Right lobe of liver (tissue), 6 donors: ENCODE data around the gene PER2. TPM values are rescaled to one million over a fixed set of nuclear protein-coding genes. Genes with fewer than 3 reads are reported as not detected.
A peak's percentile ranks its signal among the peaks of the same experiment; 100 is the strongest.
"Not testable (repeated sequence)": the region's sequence is repeated elsewhere in the genome, so short reads cannot be mapped to it uniquely, and the experiment has no call there.

Experiments used
- ATAC-seq, 4 donors: fragments of 200-7000 bp; cut with Tn5 transposase; one replicate each; pipeline ENCODE4 v1.9.1; 2020; ENCODE audit warnings: mild to moderate bottlenecking in 4 of 4, moderate library complexity in 4 of 4
- DNase-seq, 3 donors: peaks; one replicate each; pipeline ENCODE4 v3.0.0-alpha.2; 2020
- H3K27ac ChIP-seq, 3 donors: fragments of 200-600 bp; one replicate each; pipeline ENCODE4 v1.8.0; 2022
- H3K27me3 ChIP-seq, 2 donors: fragments of 200-600 bp; one replicate each; pipeline ENCODE4 v1.8.0; 2022
- H3K36me3 ChIP-seq, 4 donors: fragments of 200-600 bp; sonication (generic) in 1 of 4; one replicate each; pipeline versions ENCODE4 v1.5.1 to v1.8.0; 2017 to 2022; ENCODE audit warnings: control low read depth in 1 of 4
- H3K4me1 ChIP-seq, 4 donors: fragments of 200-600 bp; sonication (generic) in 1 of 4; one replicate each; pipeline versions ENCODE4 v1.5.1 to v1.8.0; 2017 to 2022; ENCODE audit warnings: control low read depth in 1 of 4
- H3K4me3 ChIP-seq, 3 donors: fragments of 200-600 bp; one replicate each; pipeline ENCODE4 v1.8.0; 2022
- H3K9me3 ChIP-seq, 4 donors: fragments of 200-600 bp; sonication (generic) in 1 of 4; one replicate each; pipeline versions ENCODE4 v1.5.1 to v1.8.0; 2017 to 2022; ENCODE audit warnings: control low read depth in 1 of 4
- POLR2A ChIP-seq: fragments of 450-650 bp; IDR thresholded peaks from one replicate; pipeline ENCODE4 v1.6.1; 2017; ENCODE audit warnings: antibody characterized with exemption, mild to moderate bottlenecking
- WGBS: methylation state at CpG from one replicate; pipeline ENCODE4 v1.1.6; 2018; ENCODE audit warnings: low coverage, low lambda C conversion rate; ENCODE audit not compliant: insufficient coverage; ENCODE audit errors: missing lambda C conversion rate; 5-methylcytosine and 5-hydroxymethylcytosine counted together
- intact Hi-C, 2 donors: fragments of 100-400 bp; cut with DNase I; formaldehyde crosslinking; loops; one replicate each; pipeline versions ENCODE4 v1.11.2 to v1.14.1; 2022
- total RNA-seq, 6 experiments: library from RNA; depleted of rRNA in 2 of 6; stranded (reverse); fragments of >200 nt in 2 of 6; fragmentation: NEBNext Ultra II Directional in 3 of 6; extraction: Animal tissue kit (Norgen Biotek cat#: 25700) in 3 of 6; gene quantifications; one replicate each; pipeline versions ENCODE4 v1.1.0 to v1.2.4, GENCODE V29; 2016 to 2023
- TF ChIP-seq, protein P1 (sequence below), 4 donors: fragments of 200-600 bp in 3 of 4; fragments of 450-650 bp in 1 of 4; IDR thresholded peaks; one replicate each; pipeline versions ENCODE4 v1.5.1 to v1.8.0; 2016 to 2022; ENCODE audit warnings: antibody characterized with exemption in 4 of 4, mild to moderate bottlenecking in 2 of 4
- donor health status: DM: no; HTN: yes; CAD: no.
- donor health status: DM: no; HTN: no; CAD: no.
- donor health status: DM: no; HTN: no; CAD: no.
- donor health status: DM: no; HTN: yes; CAD: no.
- donor health status: DM: no; HTN: yes; CAD: no.

Gene PER2
- total RNA-seq, 6 experiments from 2014 or later, result 4.5 to 12.5 (median 6.1) TPM

DNA sequence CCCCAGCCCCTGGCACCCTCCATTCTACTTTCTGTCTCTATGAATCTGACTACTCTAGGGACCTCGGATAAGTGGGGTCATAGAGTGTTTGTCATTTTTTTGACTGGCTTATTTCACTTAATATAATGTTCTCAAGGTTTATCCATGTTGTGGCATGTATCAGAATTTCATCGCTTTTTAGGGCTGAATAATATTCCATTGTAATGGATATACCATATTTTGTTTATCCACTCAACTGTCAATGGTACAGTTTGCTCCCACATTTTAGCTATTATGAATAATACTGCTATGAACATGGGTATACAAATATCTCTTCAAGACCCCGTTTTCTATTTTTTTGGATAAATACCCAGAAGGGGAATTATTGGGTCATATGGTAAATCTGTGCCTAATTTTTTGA, 39.3 kb upstream of the PER2 start:
- no peak overlapping the region for H3K4me3 ChIP-seq
- intact Hi-C loops, result no loop called here
- ATAC-seq (no peak), DNase-seq (no peak)
- no peaks in the 10 kb centered on the region for H3K9me3 ChIP-seq
- TF ChIP-seq, protein P1, sequence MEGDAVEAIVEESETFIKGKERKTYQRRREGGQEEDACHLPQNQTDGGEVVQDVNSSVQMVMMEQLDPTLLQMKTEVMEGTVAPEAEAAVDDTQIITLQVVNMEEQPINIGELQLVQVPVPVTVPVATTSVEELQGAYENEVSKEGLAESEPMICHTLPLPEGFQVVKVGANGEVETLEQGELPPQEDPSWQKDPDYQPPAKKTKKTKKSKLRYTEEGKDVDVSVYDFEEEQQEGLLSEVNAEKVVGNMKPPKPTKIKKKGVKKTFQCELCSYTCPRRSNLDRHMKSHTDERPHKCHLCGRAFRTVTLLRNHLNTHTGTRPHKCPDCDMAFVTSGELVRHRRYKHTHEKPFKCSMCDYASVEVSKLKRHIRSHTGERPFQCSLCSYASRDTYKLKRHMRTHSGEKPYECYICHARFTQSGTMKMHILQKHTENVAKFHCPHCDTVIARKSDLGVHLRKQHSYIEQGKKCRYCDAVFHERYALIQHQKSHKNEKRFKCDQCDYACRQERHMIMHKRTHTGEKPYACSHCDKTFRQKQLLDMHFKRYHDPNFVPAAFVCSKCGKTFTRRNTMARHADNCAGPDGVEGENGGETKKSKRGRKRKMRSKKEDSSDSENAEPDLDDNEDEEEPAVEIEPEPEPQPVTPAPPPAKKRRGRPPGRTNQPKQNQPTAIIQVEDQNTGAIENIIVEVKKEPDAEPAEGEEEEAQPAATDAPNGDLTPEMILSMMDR (IDR thresholded peaks at IDR 0.05), result no peak
- no peak for TF ChIP-seq POLR2A
- H3K27ac ChIP-seq, result no peak overlapping the region
- H3K4me1 ChIP-seq, result no peaks in the 10 kb centered on the region
- WGBS, result 96% methylated on average over 3 of the region's 3 CpGs
- no peaks in the 10 kb centered on the region for H3K27me3 ChIP-seq
- peaks cover 0 to 16% (median 0%) of the 10 kb centered on the region in 4 donors for H3K36me3 ChIP-seq

DNA sequence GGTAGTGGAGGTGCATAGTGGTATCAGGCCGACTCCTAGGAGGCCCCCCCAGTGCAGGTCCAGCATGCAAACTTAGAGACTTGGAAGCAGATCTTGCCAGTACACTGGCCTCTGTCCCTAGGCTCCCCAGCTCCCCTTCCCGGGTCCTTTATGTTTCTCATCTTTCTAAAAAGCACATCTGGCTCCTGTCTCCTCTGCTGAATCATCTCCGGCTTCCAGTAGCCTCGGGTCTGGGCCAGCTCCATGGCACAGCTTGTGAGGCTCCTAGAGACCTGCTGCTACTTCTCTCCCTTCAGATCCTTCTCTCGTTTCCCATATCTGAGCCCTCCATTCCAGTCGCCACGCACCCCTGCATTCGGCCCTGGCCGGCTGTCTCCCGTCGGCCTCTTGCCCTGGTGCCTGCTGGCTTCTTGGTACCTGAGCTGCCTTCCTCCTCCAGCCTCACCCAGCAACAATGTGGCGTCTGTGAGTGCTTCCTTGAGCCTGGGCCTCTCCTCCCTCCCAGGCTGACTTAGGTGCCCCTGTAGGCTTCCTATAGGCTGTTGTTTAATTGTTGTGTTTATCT, 38.5 kb upstream of the PER2 start:
- Histone ChIP-seq H3K4me1 (no peaks in the 10 kb centered on the region), H3K9me3 (no peaks in the 10 kb centered on the region), H3K4me3 (no peak overlapping the region), H3K27me3 (no peaks in the 10 kb centered on the region), H3K27ac (no peak overlapping the region), H3K36me3 (peaks cover 0 to 16% (median 0%) of the 10 kb centered on the region in 4 donors)
- TF ChIP-seq, protein P1 (IDR thresholded peaks at IDR 0.05), result no peak
- TF ChIP-seq POLR2A, result no peak
- intact Hi-C loops, result no loop called here
- ATAC-seq (no peak), DNase-seq (no peak)
- WGBS, result 100% methylated on average over 1 of the region's 12 CpGs

- Histone ChIP-seq H3K9me3 (no peaks in the 10 kb centered on the region), H3K27me3 (no peaks in the 10 kb centered on the region), H3K4me3 (no peak overlapping the region), H3K27ac (no peak overlapping the region), H3K36me3 (peaks cover 0 to 16% (median 0%) of the 10 kb centered on the region in 4 donors), H3K4me1 (peaks cover 0 to 7% (median 3%) of the 10 kb centered on the region in 4 donors)
- TF ChIP-seq, protein P1 (IDR thresholded peaks at IDR 0.05), result no peak
- no peak for TF ChIP-seq POLR2A
- intact Hi-C loops, result no loop called here
- 82% methylated on average over 9 of the region's 9 CpGs for WGBS
- DNase-seq (no peak), ATAC-seq (no peak)
These were observed 37.3 kb upstream of the PER2 start for GRCh38 chr2:238325694-238326093.

GRCh38 chr2:238324248-238324647, 35.8 kb upstream of the PER2 start:
- H3K27me3 ChIP-seq, H3K27ac ChIP-seq, DNase-seq, H3K4me1 ChIP-seq, ATAC-seq, H3K4me3 ChIP-seq, intact Hi-C loops, H3K9me3 ChIP-seq: not testable (repeated sequence)
- peaks cover 0 to 15% (median 0%) of the 10 kb centered on the region in 4 donors for H3K36me3 ChIP-seq
- WGBS, result 84% methylated on average over 4 of the region's 7 CpGs

GRCh38 chr2:238322001-238322411, 33.6 kb upstream of the PER2 start:
- Histone ChIP-seq H3K4me3 (no peak overlapping the region), H3K27me3 (no peaks in the 10 kb centered on the region), H3K36me3 (peaks cover 0 to 6% (median 0%) of the 10 kb centered on the region in 4 donors), H3K4me1 (peaks cover 0 to 7% (median 3%) of the 10 kb centered on the region in 4 donors), H3K27ac (no peak overlapping the region), H3K9me3 (no peaks in the 10 kb centered on the region)
- no peak for TF ChIP-seq POLR2A
- TF ChIP-seq, protein P1 (IDR thresholded peaks at IDR 0.05), result no peak
- WGBS, result 80% methylated on average over 1 of the region's 10 CpGs
- ATAC-seq (no peak), DNase-seq (peak in 1 of 3 donors; percentile 46)
- intact Hi-C loops, result no loop called here
